Activated CD8-positive, alpha-beta T cell treated with anti-CD3 and anti-CD28 coated beads for 36 hours (primary cell): ENCODE measurements around the gene B3GNT9. TPM values are rescaled to one million over a fixed set of nuclear protein-coding genes. Genes with fewer than 3 reads are reported as not detected.

Source experiments
- ATAC-seq: fragments of 200-7000 bp; cut with Tn5 transposase; one replicate; pipeline ENCODE4 v1.10.0; 2021; ENCODE audit warnings: mild to moderate bottlenecking, moderate library complexity
- CTCF ChIA-PET: fragments of 350-600 bp; sonication (Branson Sonifier 250); formaldehyde crosslinking; loops from one replicate; lab custom pipeline; 2021; ENCODE audit warnings: antibody characterized with exemption; lab: Charles Lee
- POLR2A ChIA-PET: fragments of 350-600 bp; sonication (Branson Sonifier 250); formaldehyde crosslinking; loops from one replicate; lab custom pipeline; 2021; ENCODE audit warnings: antibody characterized with exemption; lab: Charles Lee
- DNase-seq: peaks from one replicate; pipeline ENCODE4 v3.0.0-alpha.2; 2020
- H3K27ac Mint-ChIP-seq: one replicate; pipeline ENCODE4 v1.8.0; 2021; ENCODE audit warnings: mild to moderate bottlenecking, mixed read lengths
- H3K27me3 Mint-ChIP-seq: one replicate; pipeline ENCODE4 v1.8.0; 2021; ENCODE audit warnings: mixed read lengths
- H3K36me3 Mint-ChIP-seq: one replicate; pipeline ENCODE4 v1.8.0; 2021; ENCODE audit warnings: low read depth, mixed read lengths
- H3K4me1 Mint-ChIP-seq: one replicate; pipeline ENCODE4 v1.8.0; 2021; ENCODE audit warnings: low read depth, mixed read lengths
- H3K4me3 Mint-ChIP-seq: one replicate; pipeline ENCODE4 v1.8.0; 2021; ENCODE audit warnings: mild to moderate bottlenecking, moderate library complexity, mixed read lengths
- H3K9me3 Mint-ChIP-seq: one replicate; pipeline ENCODE4 v1.8.0; 2021; ENCODE audit warnings: mixed read lengths
- CTCF ChIP-seq: fragments of 200-600 bp; IDR thresholded peaks from one replicate; pipeline ENCODE4 v1.8.0; 2022; ENCODE audit warnings: antibody characterized with exemption, mild to moderate bottlenecking
- intact Hi-C: fragments of 100-400 bp; cut with micrococcal nuclease; formaldehyde crosslinking; loops from one replicate; pipeline ENCODE4 v1.10.0; 2022
- total RNA-seq, 2 experiments: library from RNA; stranded (reverse); gene quantifications; one replicate each; pipeline ENCODE4 v1.2.3, GENCODE V29; 2021

B3GNT9 gene
- total RNA-seq, 2 experiments from 2014 or later, result 2.1 to 2.5 TPM

- H3K4me3 Mint-ChIP-seq, result peak overlapping the region; percentile 90
- H3K36me3 Mint-ChIP-seq, result peaks cover 20% of the 10 kb centered on the region
- POLR2A ChIA-PET, result interaction anchor here (0.8 to 5.6 kb wide), 3 partner anchors 11 to 33 kb away, joined by 3 to 67 read pairs (median 3); partner anchors contain the start of genes B3GNT9 and NOL3
- TF ChIP-seq CTCF, result no peak
- H3K27me3 Mint-ChIP-seq, result peaks cover 39% of the 10 kb centered on the region
- DNase-seq, result peak; percentile 1
- no peak overlapping the region for H3K27ac Mint-ChIP-seq
- no peak for ATAC-seq
- H3K9me3 Mint-ChIP-seq, result no peaks in the 10 kb centered on the region
- intact Hi-C loops, result no loop called here
- CTCF ChIA-PET, result interaction anchor here (1.4 to 15.9 kb wide), 6 partner anchors 10 to 142 kb away, joined by 5 to 209 read pairs (median 18); partner anchors contain the start of genes HSF4 and NOL3
- peaks cover 53% of the 10 kb centered on the region for H3K4me1 Mint-ChIP-seq
Observed at GRCh38 chr16:67161595-67162058, 10.8 kb upstream of the B3GNT9 start.

- intact Hi-C loops, result loop anchor here (5.0 kb wide), 4 partner anchors 127 to 207 kb away; no protein-coding TSS in a partner anchor
- Mint-ChIP-seq H3K9me3 (no peaks in the 10 kb centered on the region), H3K4me1 (peaks cover 47% of the 10 kb centered on the region), H3K4me3 (peak overlapping the region; percentile 90), H3K27ac (peak overlapping the region; percentile 92), H3K27me3 (peaks cover 27% of the 10 kb centered on the region), H3K36me3 (peaks cover 25% of the 10 kb centered on the region)
- no peak for TF ChIP-seq CTCF
- ChIA-PET CTCF (interaction anchor here (0.8 to 15.9 kb wide), 10 partner anchors 8 to 205 kb away, joined by 3 to 209 read pairs (median 4); partner anchors contain the start of genes B3GNT9, CES3, HSF4 and NOL3), POLR2A (interaction anchor here (0.6 to 5.6 kb wide), 9 partner anchors 8 to 225 kb away, joined by 3 to 67 read pairs (median 4); partner anchors contain the start of genes B3GNT9 and NOL3)
- ATAC-seq (peak; percentile 63), DNase-seq (peak; percentile 94)
Observed at GRCh38 chr16:67158637-67159600, 8.1 kb upstream of the B3GNT9 start.

GRCh38 chr16:67157892-67158635 lies 7.3 kb upstream of the B3GNT9 start:
- ChIA-PET CTCF (interaction anchor here (1.0 to 15.9 kb wide), 10 partner anchors 14 to 211 kb away, joined by 3 to 209 read pairs (median 4); partner anchors contain the start of genes HSF4 and NOL3), POLR2A (interaction anchor here (0.6 to 5.6 kb wide), 9 partner anchors 9 to 224 kb away, joined by 3 to 67 read pairs (median 4); partner anchors contain the start of gene NOL3)
- intact Hi-C loops, result loop anchor here (5.0 kb wide), 4 partner anchors 126 to 206 kb away; no protein-coding TSS in a partner anchor
- TF ChIP-seq CTCF, result no peak
- Mint-ChIP-seq H3K4me1 (peaks cover 49% of the 10 kb centered on the region), H3K9me3 (no peaks in the 10 kb centered on the region), H3K4me3 (peak overlapping the region; percentile 90), H3K27ac (peak overlapping the region; percentile 92), H3K27me3 (peaks cover 25% of the 10 kb centered on the region), H3K36me3 (peaks cover 25% of the 10 kb centered on the region)
- ATAC-seq, result no peak
- DNase-seq, result peak; percentile 13

- TF ChIP-seq CTCF, result no peak
- H3K27ac Mint-ChIP-seq, result no peak overlapping the region
- H3K4me1 Mint-ChIP-seq, result peaks cover 47% of the 10 kb centered on the region
- H3K9me3 Mint-ChIP-seq, result no peaks in the 10 kb centered on the region
- peaks cover 25% of the 10 kb centered on the region for H3K27me3 Mint-ChIP-seq
- peaks cover 24% of the 10 kb centered on the region for H3K36me3 Mint-ChIP-seq
- intact Hi-C loops, result loop anchor here (5.0 kb wide), 4 partner anchors 125 to 205 kb away; no protein-coding TSS in a partner anchor
- no peak for ATAC-seq
- peak; percentile 4 for DNase-seq
- H3K4me3 Mint-ChIP-seq, result no peak overlapping the region
- CTCF ChIA-PET, result interaction anchor here (1.0 to 15.9 kb wide), 11 partner anchors 15 to 210 kb away, joined by 3 to 209 read pairs (median 5); partner anchors contain the start of genes HSF4 and NOL3
- POLR2A ChIA-PET, result interaction anchor here (0.8 to 1.7 kb wide), 4 partner anchors 8 to 126 kb away, joined by 3 to 4 read pairs (median 4); no protein-coding TSS in a partner anchor
Observed at GRCh38 chr16:67157106-67157748, 6.4 kb upstream of the B3GNT9 start.
